ENCODE data around the gene TRIM29. TPM values are rescaled to one million over a fixed set of nuclear protein-coding genes. Genes with fewer than 3 reads are reported as not detected.

TRIM29 gene
- total RNA-seq, 1 donor from 2014 or later, result 0.11 TPM

GRCh38 chr11:120183701-120184141 is 45.8 kb upstream of the TRIM29 start:
- no peaks in the 10 kb centered on the region for H3K36me3 ChIP-seq
- no peak overlapping the region for H3K4me3 ChIP-seq
- Mint-ChIP-seq H3K27ac (peak overlapping the region; percentile 76), H3K4me1 (peaks cover 95% of the 10 kb centered on the region), H3K9me3 (no peaks in the 10 kb centered on the region), H3K27me3 (ENCODE audit: insufficient read depth, low read depth) (peaks cover 11% of the 10 kb centered on the region), H3K4me3 (no peak overlapping the region), H3K36me3 (no peaks in the 10 kb centered on the region)
- no peak overlapping the region for H3K9ac ChIP-seq
- no peaks in the 10 kb centered on the region for H3K9me3 ChIP-seq (ENCODE audit: low read depth)
- H3K79me2 ChIP-seq (ENCODE audit: low read depth), result no peaks in the 10 kb centered on the region
- no peak overlapping the region for H3K27ac ChIP-seq
- H3K4me1 ChIP-seq, result peaks cover 63% of the 10 kb centered on the region
- H2AFZ ChIP-seq (replicated peaks), result no peak overlapping the region
- no peak overlapping the region for H3K4me2 ChIP-seq
- H3F3A ChIP-seq (ENCODE audit: low read depth), result peaks cover 14% of the 10 kb centered on the region
- no peak for DNase-seq (ENCODE audit: low spot score)
- H4K20me1 ChIP-seq (ENCODE audit: low read depth), result peaks cover 10% of the 10 kb centered on the region
- peaks cover 36% of the 10 kb centered on the region for H3K27me3 ChIP-seq
- TF ChIP-seq, protein P1, sequence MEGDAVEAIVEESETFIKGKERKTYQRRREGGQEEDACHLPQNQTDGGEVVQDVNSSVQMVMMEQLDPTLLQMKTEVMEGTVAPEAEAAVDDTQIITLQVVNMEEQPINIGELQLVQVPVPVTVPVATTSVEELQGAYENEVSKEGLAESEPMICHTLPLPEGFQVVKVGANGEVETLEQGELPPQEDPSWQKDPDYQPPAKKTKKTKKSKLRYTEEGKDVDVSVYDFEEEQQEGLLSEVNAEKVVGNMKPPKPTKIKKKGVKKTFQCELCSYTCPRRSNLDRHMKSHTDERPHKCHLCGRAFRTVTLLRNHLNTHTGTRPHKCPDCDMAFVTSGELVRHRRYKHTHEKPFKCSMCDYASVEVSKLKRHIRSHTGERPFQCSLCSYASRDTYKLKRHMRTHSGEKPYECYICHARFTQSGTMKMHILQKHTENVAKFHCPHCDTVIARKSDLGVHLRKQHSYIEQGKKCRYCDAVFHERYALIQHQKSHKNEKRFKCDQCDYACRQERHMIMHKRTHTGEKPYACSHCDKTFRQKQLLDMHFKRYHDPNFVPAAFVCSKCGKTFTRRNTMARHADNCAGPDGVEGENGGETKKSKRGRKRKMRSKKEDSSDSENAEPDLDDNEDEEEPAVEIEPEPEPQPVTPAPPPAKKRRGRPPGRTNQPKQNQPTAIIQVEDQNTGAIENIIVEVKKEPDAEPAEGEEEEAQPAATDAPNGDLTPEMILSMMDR (IDR thresholded peaks at IDR 0.05), result no peak
- TF ChIP-seq EZH2 (IDR thresholded peaks at IDR 0.05), result no peak
- TF ChIP-seq EZH2phosphoT487 (IDR thresholded peaks at IDR 0.05), result no peak

DNA sequence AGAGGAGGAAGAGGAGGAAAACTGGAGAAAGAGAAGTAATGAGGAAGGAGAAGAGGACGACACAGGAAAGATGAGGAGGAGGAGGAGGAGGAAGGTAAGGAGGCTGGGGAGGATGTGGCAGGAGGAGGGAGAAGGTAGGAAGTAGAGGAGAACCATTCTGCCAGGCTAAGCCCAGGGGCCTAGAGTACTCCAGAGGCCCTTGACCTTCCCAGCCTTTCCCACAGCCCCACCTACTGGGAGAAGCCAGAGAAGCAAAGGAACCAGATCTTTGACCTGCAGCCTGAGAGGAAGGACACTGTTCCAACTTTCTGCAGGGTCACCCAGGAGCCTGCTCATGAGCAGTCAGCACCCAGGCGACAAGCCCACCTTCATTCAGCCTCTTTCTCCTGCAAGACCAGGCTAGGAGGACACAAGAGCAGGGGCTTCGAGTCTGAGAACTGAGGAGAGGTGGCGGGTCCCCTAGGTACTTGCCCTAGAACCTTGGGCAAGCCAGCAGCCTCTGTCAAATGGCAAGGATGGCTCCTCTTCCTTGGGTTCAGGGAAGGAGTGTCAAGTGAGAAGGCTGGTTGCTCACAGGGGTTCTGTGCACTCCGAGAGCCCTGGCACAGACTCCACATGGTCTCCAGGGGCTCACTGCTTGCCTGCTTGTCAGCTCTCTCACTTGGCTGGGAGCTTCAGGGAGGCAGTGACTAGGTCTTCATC is 45.0 kb upstream of the TRIM29 start:
- H3K9me3 ChIP-seq (ENCODE audit: low read depth), result no peaks in the 10 kb centered on the region
- Mint-ChIP-seq H3K9me3 (no peaks in the 10 kb centered on the region), H3K36me3 (no peaks in the 10 kb centered on the region), H3K27ac (peak overlapping the region; percentile 85), H3K27me3 (ENCODE audit: insufficient read depth, low read depth) (peaks cover 9% of the 10 kb centered on the region), H3K4me1 (peaks cover 95% of the 10 kb centered on the region), H3K4me3 (peak overlapping the region; percentile 39)
- H3K4me1 ChIP-seq, result peaks cover 62% of the 10 kb centered on the region
- H3K4me3 ChIP-seq, result no peak overlapping the region
- peaks cover 10% of the 10 kb centered on the region for H4K20me1 ChIP-seq (ENCODE audit: low read depth)
- no peaks in the 10 kb centered on the region for H3K79me2 ChIP-seq (ENCODE audit: low read depth)
- DNase-seq (ENCODE audit: low spot score), result no peak
- no peak overlapping the region for H3K27ac ChIP-seq
- TF ChIP-seq EZH2phosphoT487 (IDR thresholded peaks at IDR 0.05) (no peak), EZH2 (IDR thresholded peaks at IDR 0.05) (no peak)
- TF ChIP-seq, protein P1 (IDR thresholded peaks at IDR 0.05), result peak; percentile 36
- no peak overlapping the region for H3K9ac ChIP-seq
- no peak overlapping the region for H2AFZ ChIP-seq (replicated peaks)
- H3K36me3 ChIP-seq, result no peaks in the 10 kb centered on the region
- H3K4me2 ChIP-seq, result peak overlapping the region; percentile 50
- peaks cover 43% of the 10 kb centered on the region for H3K27me3 ChIP-seq
- peaks cover 14% of the 10 kb centered on the region for H3F3A ChIP-seq (ENCODE audit: low read depth)

- DNase-seq (ENCODE audit: low spot score), result peak; percentile 54
- H3K4me3 ChIP-seq, result no peak overlapping the region
- peak overlapping the region; percentile 93 for H3K27ac Mint-ChIP-seq
- no peaks in the 10 kb centered on the region for H3K9me3 ChIP-seq (ENCODE audit: low read depth)
- peaks cover 49% of the 10 kb centered on the region for H3K27me3 ChIP-seq
- peaks cover 93% of the 10 kb centered on the region for H3K4me1 Mint-ChIP-seq
- TF ChIP-seq, protein P1 (IDR thresholded peaks at IDR 0.05), result no peak
- TF ChIP-seq EZH2 (IDR thresholded peaks at IDR 0.05), result no peak
- no peak for TF ChIP-seq EZH2phosphoT487 (IDR thresholded peaks at IDR 0.05)
- H3K9me3 Mint-ChIP-seq, result no peaks in the 10 kb centered on the region
- no peaks in the 10 kb centered on the region for H3K36me3 Mint-ChIP-seq
- H3F3A ChIP-seq (ENCODE audit: low read depth), result peaks cover 14% of the 10 kb centered on the region
- no peak overlapping the region for H2AFZ ChIP-seq (replicated peaks)
- peaks cover 56% of the 10 kb centered on the region for H3K4me1 ChIP-seq
- H3K27me3 Mint-ChIP-seq (ENCODE audit: insufficient read depth, low read depth), result peaks cover 13% of the 10 kb centered on the region
- peak overlapping the region; percentile 65 for H3K4me3 Mint-ChIP-seq
- no peaks in the 10 kb centered on the region for H3K36me3 ChIP-seq
- H3K27ac ChIP-seq, result no peak overlapping the region
- no peaks in the 10 kb centered on the region for H3K79me2 ChIP-seq (ENCODE audit: low read depth)
- peak overlapping the region; percentile 50 for H3K4me2 ChIP-seq
- H4K20me1 ChIP-seq (ENCODE audit: low read depth), result peaks cover 10% of the 10 kb centered on the region
- H3K9ac ChIP-seq, result no peak overlapping the region
These were observed 44.5 kb upstream of the TRIM29 start for GRCh38 chr11:120182372-120182771.

All from neural progenitor cell (in vitro differentiated cells).